H9 (cell line): ENCODE measurements around the gene NPHP1. TPM values are rescaled to one million over a fixed set of nuclear protein-coding genes. Genes with fewer than 3 reads are reported as not detected.

Experiments
- DNase-seq: peaks from one replicate; pipeline ENCODE4 v3.0.0-alpha.2; 2017
- H2AFZ ChIP-seq: one replicate; pipeline ENCODE4 v1.6.1; 2013; ENCODE audit warnings: mild to moderate bottlenecking, low read length, control low read depth, moderate library complexity
- H2AK5ac ChIP-seq: 2 replicates; pipeline ENCODE4 v1.6.1; 2013; ENCODE audit warnings: low read length, control low read depth, mixed read lengths; ENCODE audit not compliant: insufficient read length
- H2BK120ac ChIP-seq: one replicate; pipeline ENCODE4 v1.6.1; 2013; ENCODE audit warnings: low read depth, mild to moderate bottlenecking, low read length, control low read depth, inconsistent platforms; ENCODE audit not compliant: poor library complexity, severe bottlenecking
- H2BK12ac ChIP-seq: 2 replicates; pipeline ENCODE4 v1.6.1; 2013; ENCODE audit warnings: low read length, control low read depth, mixed read lengths, low read depth; ENCODE audit not compliant: insufficient read length
- H2BK15ac ChIP-seq: 2 replicates; pipeline ENCODE4 v1.6.1; 2013; ENCODE audit warnings: low read depth, low read length, control low read depth
- H2BK20ac ChIP-seq: one replicate; pipeline ENCODE4 v1.6.1; 2013; ENCODE audit warnings: low read depth, mild to moderate bottlenecking, low read length, control low read depth, inconsistent platforms; ENCODE audit not compliant: poor library complexity, severe bottlenecking
- H2BK5ac ChIP-seq: 2 replicates; pipeline ENCODE4 v1.6.1; 2013; ENCODE audit warnings: low read length, control low read depth, mixed read lengths; ENCODE audit not compliant: insufficient read length
- H3K14ac ChIP-seq: 2 replicates; pipeline ENCODE4 v1.6.1; 2013; ENCODE audit warnings: low read length, control low read depth; ENCODE audit not compliant: insufficient read depth
- H3K18ac ChIP-seq: 2 replicates; pipeline ENCODE4 v1.6.1; 2013; ENCODE audit warnings: low read depth, mild to moderate bottlenecking, mixed read lengths, low read length, control low read depth; ENCODE audit not compliant: insufficient read length
- H3K23ac ChIP-seq: 2 replicates; pipeline ENCODE4 v1.6.1; 2013; ENCODE audit warnings: low read length, control low read depth, mixed read lengths, low read depth; ENCODE audit not compliant: insufficient read length
- H3K23me2 ChIP-seq: 2 replicates; pipeline ENCODE4 v1.6.1; 2013; ENCODE audit warnings: low read depth, mild to moderate bottlenecking, mixed read lengths, low read length, control low read depth; ENCODE audit not compliant: insufficient read length, poor library complexity, severe bottlenecking
- H3K27ac ChIP-seq: 2 replicates; pipeline ENCODE4 v1.5.1; 2013; ENCODE audit warnings: low read length, control low read depth, mixed read lengths, low read depth; ENCODE audit not compliant: insufficient read length
- H3K27me3 ChIP-seq: 2 replicates; pipeline ENCODE4 v1.6.1; 2013; ENCODE audit warnings: low read length, control low read depth, inconsistent platforms; ENCODE audit not compliant: insufficient read depth
- H3K4ac ChIP-seq: 2 replicates; pipeline ENCODE4 v1.6.1; 2013; ENCODE audit warnings: low read depth, mild to moderate bottlenecking, control low read depth, inconsistent platforms, low read length, moderate library complexity
- H3K4me1 ChIP-seq: 2 replicates; pipeline ENCODE4 v1.6.1; 2013; ENCODE audit warnings: low read length, control low read depth, inconsistent platforms; ENCODE audit not compliant: insufficient read depth
- H3K4me2 ChIP-seq: 2 replicates; pipeline ENCODE4 v1.6.1; 2013; ENCODE audit warnings: low read length, control low read depth, mixed read lengths; ENCODE audit not compliant: insufficient read length, insufficient read depth
- H3K56ac ChIP-seq: 2 replicates; pipeline ENCODE4 v1.6.1; 2013; ENCODE audit warnings: low read depth, mild to moderate bottlenecking, mixed read lengths, low read length, control low read depth; ENCODE audit not compliant: insufficient read length
- H3K79me1 ChIP-seq: 2 replicates; pipeline ENCODE4 v1.6.1; 2013; ENCODE audit warnings: low read depth, mild to moderate bottlenecking, moderate library complexity, low read length, control low read depth, inconsistent platforms; ENCODE audit not compliant: insufficient read depth, poor library complexity, severe bottlenecking
- H3K79me2 ChIP-seq: 2 replicates; pipeline ENCODE4 v1.6.1; 2013; ENCODE audit warnings: low read length, control low read depth, inconsistent platforms; ENCODE audit not compliant: insufficient read depth
- H3K9ac ChIP-seq: 2 replicates; pipeline ENCODE4 v1.6.1; 2013; ENCODE audit warnings: low read length, control low read depth, mixed read lengths; ENCODE audit not compliant: insufficient read length; ENCODE audit errors: extremely low read depth
- H3K9me3 ChIP-seq: one replicate; pipeline ENCODE4 v1.6.1; 2013; ENCODE audit warnings: low read depth, low read length, inconsistent platforms; ENCODE audit not compliant: control insufficient read depth
- H3T11ph ChIP-seq: one replicate; pipeline ENCODE4 v1.6.1; 2013; ENCODE audit warnings: mild to moderate bottlenecking, low read length, control low read depth, inconsistent platforms
- H4K20me1 ChIP-seq: one replicate; pipeline ENCODE4 v1.6.1; 2013; ENCODE audit not compliant: control insufficient read depth, insufficient read length, insufficient read depth
- H4K5ac ChIP-seq: 2 replicates; pipeline ENCODE4 v1.6.1; 2013; ENCODE audit warnings: low read depth, mild to moderate bottlenecking, mixed read lengths, low read length, control low read depth; ENCODE audit not compliant: insufficient read length
- H4K8ac ChIP-seq: replicated peaks from 2 replicates; pipeline ENCODE4 v1.6.1; 2013; ENCODE audit warnings: low read length, control low read depth, mixed read lengths, low read depth; ENCODE audit not compliant: insufficient read length
- H4K91ac ChIP-seq: 2 replicates; pipeline ENCODE4 v1.6.1; 2013; ENCODE audit warnings: low read depth, mild to moderate bottlenecking, moderate library complexity, mixed read lengths, low read length, control low read depth; ENCODE audit not compliant: insufficient read length
- H3K27ac Mint-ChIP-seq, 3 experiments: 2 replicates in 2 of 3; 3 replicates in 1 of 3; pipeline ENCODE4 v1.8.0; 2020 to 2021; ENCODE audit warnings: mixed read lengths in 3 of 3, mild to moderate bottlenecking in 1 of 3, moderate library complexity in 1 of 3
- H3K27me3 Mint-ChIP-seq: 2 replicates; pipeline ENCODE4 v1.8.0; 2021; ENCODE audit warnings: low read depth, mild to moderate bottlenecking, moderate library complexity, mixed read lengths
- H3K36me3 Mint-ChIP-seq, 3 experiments: 2 replicates in 2 of 3; 3 replicates in 1 of 3; pipeline ENCODE4 v1.8.0; 2020 to 2021; ENCODE audit warnings: low read depth in 3 of 3, mixed read lengths in 3 of 3; ENCODE audit not compliant: insufficient read depth in 1 of 3
- H3K4me1 Mint-ChIP-seq, 2 experiments: 2 replicates each; pipeline ENCODE4 v1.8.0; 2020; ENCODE audit warnings: mixed read lengths in 2 of 2
- H3K4me3 Mint-ChIP-seq, 2 experiments: 2 replicates in 1 of 2; 3 replicates in 1 of 2; pipeline ENCODE4 v1.8.0; 2020 to 2021; ENCODE audit warnings: mild to moderate bottlenecking in 2 of 2, mixed read lengths in 2 of 2, moderate library complexity in 1 of 2
- H3K9me3 Mint-ChIP-seq, 2 experiments: 2 replicates in 1 of 2; 3 replicates in 1 of 2; pipeline ENCODE4 v1.8.0; 2020; ENCODE audit warnings: mild to moderate bottlenecking in 2 of 2, mixed read lengths in 2 of 2, moderate library complexity in 1 of 2
- CTCF ChIP-seq: fragments of 200-600 bp; sonication (generic); conservative IDR thresholded peaks from 3 replicates; pipeline ENCODE4 v1.8.0; 2021; ENCODE audit warnings: antibody characterized with exemption, mild to moderate bottlenecking
- WGBS: extraction: QIAGEN DNeasy Blood & Tissue Kit; methylation state at CpG from one replicate; pipeline ENCODE4 v1.1.7; 2013; ENCODE audit warnings: missing lambda C conversion rate, low lambda C conversion rate, mixed read lengths; ENCODE audit not compliant: insufficient read length; ENCODE audit errors: extremely low coverage; 5-methylcytosine and 5-hydroxymethylcytosine counted together
- total RNA-seq: library from RNA; stranded (reverse); gene quantifications from 2 replicates; pipeline ENCODE4 v1.2.1, GENCODE V29; 2021

Gene NPHP1
- total RNA-seq, 1 experiment from 2014 or later, result 2.1 TPM

- H3K27me3 ChIP-seq, result no peaks in the 10 kb centered on the region; the same call in 1 of the 2 replicates
- peaks cover 15% of the 10 kb centered on the region for H3K27me3 Mint-ChIP-seq
Observed at GRCh38 chr2:110124038-110124825, 80.6 kb downstream of the NPHP1 start.

More at GRCh38 chr2:110124038-110124825, 80.6 kb downstream of the NPHP1 start:
- no peak overlapping the region for H2AK5ac ChIP-seq
- no peak overlapping the region for H2BK15ac ChIP-seq
- no peaks in the 10 kb centered on the region for H3K79me1 ChIP-seq
- H3K9me3 Mint-ChIP-seq, result no peaks in the 10 kb centered on the region
- H3K79me2 ChIP-seq, result no peaks in the 10 kb centered on the region
- H3K14ac ChIP-seq, result no peak overlapping the region
- no peak overlapping the region for H3K4me3 Mint-ChIP-seq
- H3T11ph ChIP-seq, result no peak overlapping the region
- peaks cover 0 to 3% of the 10 kb centered on the region in 2 experiments; a peak in 1 of 4 replicates for H3K4me1 Mint-ChIP-seq
- no peak overlapping the region for H3K56ac ChIP-seq
- no peak for DNase-seq
- H4K20me1 ChIP-seq, result no peaks in the 10 kb centered on the region
- no peak overlapping the region for H3K4me2 ChIP-seq
- H3K4me1 ChIP-seq, result no peaks in the 10 kb centered on the region
- no CpG with 5 or more reads among the region's 4 CpGs for WGBS
- no peak overlapping the region for H3K27ac Mint-ChIP-seq
- no peak overlapping the region for H3K23ac ChIP-seq
- H3K27ac ChIP-seq, result no peak overlapping the region
- H2BK20ac ChIP-seq, result no peak overlapping the region
- no peak overlapping the region for H2BK120ac ChIP-seq
- H3K9ac ChIP-seq, result no peak overlapping the region
- no peak overlapping the region for H4K5ac ChIP-seq
- H2BK5ac ChIP-seq, result no peak overlapping the region
- H3K36me3 Mint-ChIP-seq, result no peaks in the 10 kb centered on the region
- no peak overlapping the region for H3K4ac ChIP-seq
- H2BK12ac ChIP-seq, result no peak overlapping the region
- TF ChIP-seq CTCF, result no peak
- H4K8ac ChIP-seq, result no peak overlapping the region
- H2AFZ ChIP-seq, result no peak overlapping the region
- no peaks in the 10 kb centered on the region for H3K23me2 ChIP-seq
- H4K91ac ChIP-seq, result no peak overlapping the region
- H3K9me3 ChIP-seq, result no peaks in the 10 kb centered on the region
- no peak overlapping the region for H3K18ac ChIP-seq
